GM18870 (cell line): ENCODE measurements around the gene SNPH.

Source experiments
- ATAC-seq: cut with Tn5 transposase; IDR thresholded peaks from one replicate; pipeline ENCODE4 v1.9.1; 2021; ENCODE audit warnings: moderate library complexity; ENCODE audit not compliant: unreplicated experiment

The SNPH gene

DNA sequence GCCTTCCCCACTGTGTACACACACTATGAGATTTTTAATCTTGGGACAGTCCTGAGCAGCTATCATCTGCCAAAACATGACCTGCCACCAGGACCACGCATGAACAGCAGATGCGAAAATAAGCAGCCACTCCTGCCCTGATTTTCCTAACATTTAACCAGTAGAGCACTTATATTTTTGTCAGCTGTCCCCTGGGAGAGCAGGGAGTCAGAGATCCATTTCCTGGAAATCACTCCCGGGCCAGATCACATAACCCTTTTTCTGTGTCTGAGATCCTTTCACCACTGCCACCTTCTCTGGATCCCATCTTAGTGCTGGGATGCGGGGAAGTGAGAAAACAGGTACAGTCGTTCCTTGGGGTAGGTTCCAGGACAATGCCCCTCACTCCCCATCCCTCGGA lies 57.2 kb downstream of the SNPH start:
- no peak for ATAC-seq

DNA sequence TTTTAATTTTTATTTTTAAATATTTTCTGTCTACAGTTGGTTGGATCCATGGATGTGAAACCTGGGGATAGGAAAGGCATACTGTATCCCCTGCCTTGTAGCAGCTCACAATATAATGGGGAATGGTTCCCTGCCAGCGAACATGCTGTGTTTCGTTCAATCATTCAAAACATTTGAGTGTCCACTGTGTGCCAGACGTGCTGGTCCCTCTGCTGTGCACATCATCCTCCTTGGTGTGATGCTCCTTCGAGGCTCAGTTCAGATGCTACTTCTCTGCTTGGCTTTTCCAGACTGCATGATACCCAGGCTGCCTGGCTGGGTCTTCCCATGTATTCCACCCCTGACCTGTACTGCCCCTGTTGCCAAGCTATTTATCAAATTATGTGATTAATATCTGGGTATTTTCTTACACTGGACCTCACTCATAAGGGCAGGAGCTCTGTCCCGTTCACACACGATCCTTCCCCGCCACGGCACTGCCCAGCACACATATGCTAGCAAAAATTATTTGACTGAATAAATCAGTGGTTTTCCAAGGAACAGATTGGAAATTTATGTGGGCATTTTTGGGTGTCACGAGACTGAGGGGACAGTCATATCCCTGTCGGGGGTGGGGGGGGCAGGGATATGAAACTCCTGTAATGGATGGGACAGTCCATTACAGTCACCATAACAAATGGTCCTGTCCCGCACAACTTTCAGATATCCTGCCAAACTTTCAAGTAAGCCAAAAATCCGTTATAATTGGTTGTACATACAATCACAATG lies 57.9 kb downstream of the SNPH start:
- no peak for ATAC-seq

DNA sequence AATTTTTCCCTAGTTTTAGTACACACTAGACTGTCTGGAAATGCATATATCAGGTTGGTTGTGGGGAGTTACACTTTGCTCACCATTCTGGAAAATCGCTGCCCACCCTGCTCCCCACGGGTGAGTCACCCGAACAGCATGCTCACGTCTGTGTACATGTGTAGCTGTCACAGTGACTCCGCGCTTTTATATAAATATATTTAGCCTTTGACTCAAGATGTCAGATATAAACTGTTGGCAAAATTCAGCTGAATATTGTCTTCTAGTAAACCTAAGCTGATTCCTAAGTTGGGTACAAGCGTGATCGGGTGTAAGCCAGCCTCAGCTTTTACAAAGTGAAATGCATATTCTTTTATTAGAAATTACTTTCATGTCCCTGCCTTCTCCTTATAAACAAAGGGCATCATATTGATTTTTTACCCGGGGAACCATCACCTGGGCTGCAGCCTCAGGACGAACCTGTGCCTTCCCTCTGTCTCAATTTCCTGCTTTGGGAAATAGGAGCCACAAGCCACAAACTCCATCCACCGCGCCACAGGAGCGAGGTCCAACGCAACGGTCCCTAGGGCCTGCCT lies 58.6 kb downstream of the SNPH start:
- ATAC-seq = no peak

DNA sequence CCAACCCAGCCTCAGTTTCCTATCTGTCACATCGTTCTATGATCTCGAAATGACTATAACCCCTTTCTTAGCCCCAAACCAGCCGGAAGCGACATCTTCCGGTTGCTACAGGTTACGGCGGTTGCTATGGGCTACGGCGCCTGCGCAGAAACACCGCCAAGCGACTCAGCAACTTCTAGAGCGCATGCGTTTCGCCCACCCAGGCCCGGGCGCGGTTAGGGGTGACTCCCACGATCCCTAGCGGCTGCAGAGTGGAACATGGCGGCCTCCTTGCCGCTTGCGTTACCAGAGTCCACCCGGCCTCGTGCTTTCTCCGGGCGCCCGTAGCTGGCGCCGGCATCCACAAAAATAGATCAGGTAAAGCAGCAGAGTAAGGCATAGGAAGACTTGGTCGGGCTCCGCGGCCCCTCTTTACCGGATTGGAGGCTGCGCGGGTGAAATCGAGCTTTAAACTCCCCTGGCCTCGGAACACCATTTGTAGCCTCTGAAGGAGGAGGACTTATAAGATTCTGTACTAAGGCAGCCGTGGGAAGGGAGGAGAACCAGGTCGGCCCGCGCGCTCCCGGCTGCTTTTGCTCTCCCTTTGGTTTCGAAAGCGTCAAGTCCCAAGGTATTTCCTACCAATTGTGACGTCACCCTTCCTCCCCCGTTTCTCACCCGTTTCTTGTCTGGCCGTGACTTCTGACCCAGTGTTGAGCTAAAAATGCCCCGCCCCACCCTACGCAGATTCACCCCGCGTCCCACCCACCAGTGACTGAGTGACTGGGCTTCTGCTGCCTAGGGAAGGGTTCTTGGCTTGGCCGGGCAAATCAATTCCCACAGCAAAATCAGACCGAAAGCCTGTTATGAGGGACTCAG lies 59.3 kb downstream of the SNPH start:
- ATAC-seq = peak; percentile 68

DNA sequence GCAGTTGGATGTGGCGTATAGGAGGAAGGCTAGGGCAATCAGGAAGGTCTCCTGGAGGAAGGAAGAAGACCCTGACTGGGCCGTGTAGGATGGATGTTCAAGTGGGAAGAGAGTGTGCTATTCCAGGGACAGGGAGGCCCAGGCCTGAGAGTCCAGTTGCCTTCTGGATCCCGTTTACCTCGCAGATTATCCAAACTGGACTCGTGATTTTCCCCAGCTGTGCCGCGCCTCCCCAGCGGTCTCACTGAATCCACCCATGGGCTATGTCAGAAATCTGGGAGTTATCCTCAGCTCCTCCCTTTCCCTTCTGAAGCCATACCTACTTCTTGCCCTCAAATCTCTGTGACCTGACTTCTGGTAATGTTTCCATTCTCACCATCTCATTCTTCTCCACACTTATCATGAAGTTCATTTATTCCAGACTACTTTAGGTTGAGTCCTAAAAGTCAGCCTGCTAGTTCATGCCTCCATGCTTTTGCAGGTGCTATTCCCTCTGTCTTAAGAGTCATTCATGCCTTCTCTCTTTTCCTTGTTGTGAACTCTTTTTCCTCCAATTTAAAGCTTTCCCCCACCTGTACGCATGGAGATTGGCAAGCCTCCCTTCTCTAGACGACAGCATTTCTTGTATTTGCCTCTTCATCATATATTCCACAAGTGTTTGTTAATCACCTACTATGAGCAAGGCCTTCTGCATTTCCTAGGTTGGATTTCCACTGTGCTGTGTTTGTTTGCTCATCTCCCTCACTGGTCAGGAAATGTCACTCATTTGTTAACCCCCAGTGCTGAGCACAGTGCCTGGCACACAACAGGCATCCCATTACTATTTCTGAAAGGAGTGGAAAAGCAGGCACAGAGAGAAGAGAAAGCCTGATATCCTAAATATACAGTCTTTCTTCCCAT lies 60.2 kb downstream of the SNPH start:
- ATAC-seq = peak; percentile 3

DNA sequence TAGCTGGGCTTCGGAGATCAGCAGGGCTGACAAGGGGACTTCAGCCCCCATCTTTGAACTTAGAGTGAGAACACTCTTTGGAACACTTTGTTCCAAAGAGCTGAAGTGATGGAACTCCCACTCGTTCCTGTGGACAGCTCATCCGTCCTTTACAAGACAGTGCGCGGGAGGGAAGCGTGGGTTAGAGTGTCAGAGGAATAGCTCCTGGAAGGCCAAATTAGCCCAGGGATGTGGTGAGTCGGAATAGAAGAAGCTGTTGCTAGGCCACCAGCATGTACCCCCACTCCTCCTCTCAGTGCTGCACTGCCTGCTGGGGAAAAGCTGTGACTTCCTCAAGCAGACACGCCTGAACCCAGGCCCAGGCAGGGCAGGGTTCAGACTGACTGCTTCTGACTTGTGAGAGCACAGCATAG lies 61.2 kb downstream of the SNPH start:
- ATAC-seq = no peak

DNA sequence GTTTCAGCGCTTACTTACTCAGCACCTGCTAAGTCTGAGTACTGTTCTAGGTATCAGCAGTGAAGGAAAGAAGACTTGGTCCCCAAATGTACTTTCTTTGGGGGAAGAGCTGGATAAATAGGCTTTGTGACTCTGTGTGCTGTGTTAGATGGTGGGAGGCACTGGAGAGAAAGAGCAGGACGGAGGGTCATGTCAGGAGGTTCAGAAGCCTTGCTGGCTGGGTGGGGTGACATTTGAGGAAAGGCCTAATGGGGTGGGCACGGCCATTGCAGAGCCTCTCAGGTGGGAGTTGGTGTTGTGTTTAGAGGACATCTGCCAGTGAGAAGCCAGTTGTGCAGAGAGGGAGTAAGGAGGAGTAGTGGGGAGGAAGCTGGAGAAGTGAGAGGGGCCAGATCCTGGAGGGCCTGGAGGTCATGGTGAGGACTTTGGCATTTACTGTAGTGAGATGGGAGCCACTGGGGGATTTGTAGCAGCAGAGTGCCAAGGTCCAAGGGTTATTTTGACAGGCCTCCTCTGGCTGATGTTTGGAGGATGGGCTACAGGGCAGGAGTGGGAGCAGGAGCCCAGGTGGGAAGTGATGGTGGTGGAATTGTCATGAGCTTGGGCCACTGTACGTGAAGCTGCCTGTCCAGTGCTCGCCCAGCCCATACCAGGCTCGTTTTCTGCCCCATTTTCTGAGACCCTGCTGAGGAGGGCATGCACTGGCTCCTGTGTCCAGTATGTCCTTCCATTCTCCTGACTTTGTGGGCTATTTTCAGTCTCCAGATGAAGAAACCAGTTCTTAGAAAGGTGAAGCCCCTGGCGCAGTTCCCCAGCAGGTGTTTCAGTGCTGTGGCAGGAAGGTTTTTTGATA lies 62.0 kb downstream of the SNPH start:
- no peak for ATAC-seq

DNA sequence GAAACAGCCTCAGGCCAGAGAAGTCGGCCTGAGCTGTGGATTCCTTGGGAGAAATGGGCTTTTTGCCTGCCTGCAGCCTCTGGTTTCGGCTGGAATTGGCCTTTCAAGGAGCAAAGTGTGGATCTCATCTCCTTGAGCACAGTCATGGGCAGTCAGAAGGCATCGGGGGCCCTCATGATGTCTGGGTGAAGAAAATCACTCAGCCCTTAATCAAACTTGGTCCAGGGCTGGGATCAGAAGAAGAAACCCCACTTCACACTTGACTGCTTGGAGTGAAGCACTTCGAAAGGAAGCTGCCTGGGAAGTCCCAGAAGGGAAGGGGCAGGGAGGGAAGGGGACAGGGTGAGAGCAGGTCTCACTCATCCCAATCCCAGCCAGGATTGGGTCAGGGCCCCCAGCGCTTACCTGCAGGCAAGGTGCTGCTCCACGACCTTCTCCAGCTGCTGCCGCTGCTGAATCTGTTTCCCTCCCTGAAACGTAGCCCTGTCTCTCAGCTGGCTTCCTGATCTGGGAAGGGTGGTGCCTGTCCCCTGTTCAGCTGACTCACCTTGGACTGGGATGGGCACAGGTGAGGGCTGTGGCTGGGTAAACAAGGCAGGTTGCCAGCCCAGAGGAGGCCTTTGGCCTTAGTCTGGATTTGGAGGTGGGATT lies 62.7 kb downstream of the SNPH start, which contains the start of gene SDCBP2:
Gene SDCBP2 (minus strand): TSS at position 460 of the 651 bp plus-strand sequence. CDS start 8,723 bp downstream, outside the sequence.
- no peak for ATAC-seq

DNA sequence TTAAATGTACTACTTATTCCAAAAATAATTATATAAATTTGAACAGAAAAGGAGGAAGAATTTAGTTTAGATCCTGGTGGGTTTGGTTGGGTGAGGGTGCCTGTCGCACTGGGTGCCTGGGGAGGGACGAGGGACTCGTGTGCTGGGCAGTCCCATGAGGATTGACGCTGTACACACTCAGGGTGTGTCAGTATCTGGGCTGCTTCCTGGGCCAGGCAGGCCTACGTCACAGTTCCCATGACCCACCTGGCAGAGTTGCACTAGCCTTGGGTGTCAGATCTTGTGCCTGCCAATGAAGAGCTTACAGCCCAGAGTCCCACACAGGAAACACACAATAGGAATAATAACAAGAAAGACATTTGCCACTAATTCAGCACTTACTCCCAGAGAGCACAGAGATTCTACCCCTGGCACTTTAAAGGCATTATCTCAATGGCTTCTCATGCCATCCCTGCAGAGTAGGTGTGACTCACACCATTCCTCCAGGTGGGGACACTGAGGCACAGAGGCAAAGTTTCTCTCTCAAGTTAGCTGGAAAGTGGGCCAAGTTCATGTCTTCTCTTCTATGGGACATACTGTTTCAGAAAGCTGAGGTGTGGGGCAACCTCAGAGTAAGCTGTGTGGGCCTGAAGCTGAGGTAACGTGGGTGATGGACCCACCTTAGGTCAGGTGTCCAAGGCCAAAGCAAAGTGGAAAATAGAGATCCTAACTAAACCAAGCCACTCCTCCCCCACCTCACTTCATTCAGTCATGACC lies 64.2 kb downstream of the SNPH start:
- no peak for ATAC-seq

DNA sequence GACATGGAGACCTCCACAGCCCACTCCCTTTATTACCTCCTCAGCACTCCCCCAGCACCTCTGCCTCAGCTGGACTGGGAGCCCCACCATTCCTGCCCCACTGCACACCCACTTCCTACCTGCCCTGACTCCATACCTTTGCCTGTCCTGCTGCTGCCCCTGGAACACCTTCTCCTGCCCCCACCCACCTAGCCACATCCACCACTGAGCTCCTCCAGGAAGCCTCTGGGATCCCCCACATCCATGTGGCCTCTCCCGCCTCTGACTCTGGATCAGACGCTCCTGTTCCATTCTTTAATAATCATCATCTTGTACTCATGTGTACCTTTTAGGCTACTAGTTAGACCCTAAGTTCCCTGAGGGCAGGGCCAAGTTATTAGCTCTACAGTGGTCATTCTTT lies 65.0 kb downstream of the SNPH start:
- no peak for ATAC-seq

DNA sequence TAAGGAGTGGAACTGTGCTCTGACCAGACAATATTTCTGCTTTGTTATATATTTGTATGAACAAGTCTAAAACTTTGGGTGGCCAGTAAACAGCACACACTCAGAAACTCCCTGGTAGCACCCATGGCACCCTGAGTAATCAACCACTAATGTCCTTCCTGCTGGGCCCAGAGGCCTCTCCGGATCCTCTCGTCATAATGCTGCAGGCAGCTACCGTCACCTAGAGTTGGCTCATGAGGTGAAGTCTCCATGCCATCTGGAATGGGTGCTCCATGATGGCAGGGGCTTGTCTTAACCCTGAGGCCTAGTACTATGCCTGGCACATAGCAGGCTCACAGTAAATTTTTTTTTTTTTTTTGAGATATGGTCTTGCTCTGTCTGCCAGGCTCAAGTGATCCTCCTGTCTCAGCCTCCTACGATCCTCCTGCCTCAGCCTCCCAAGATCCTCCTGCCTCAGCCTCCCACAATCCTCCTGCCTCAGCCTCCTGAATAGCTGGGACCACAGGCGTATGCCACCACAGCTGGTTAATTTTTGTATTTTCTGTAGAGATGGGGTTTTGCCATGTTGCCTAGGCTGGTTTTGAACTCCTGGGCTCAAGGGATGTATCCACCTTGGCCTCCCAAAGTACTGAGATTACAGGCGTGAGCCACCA lies 65.8 kb downstream of the SNPH start:
- no peak for ATAC-seq

DNA sequence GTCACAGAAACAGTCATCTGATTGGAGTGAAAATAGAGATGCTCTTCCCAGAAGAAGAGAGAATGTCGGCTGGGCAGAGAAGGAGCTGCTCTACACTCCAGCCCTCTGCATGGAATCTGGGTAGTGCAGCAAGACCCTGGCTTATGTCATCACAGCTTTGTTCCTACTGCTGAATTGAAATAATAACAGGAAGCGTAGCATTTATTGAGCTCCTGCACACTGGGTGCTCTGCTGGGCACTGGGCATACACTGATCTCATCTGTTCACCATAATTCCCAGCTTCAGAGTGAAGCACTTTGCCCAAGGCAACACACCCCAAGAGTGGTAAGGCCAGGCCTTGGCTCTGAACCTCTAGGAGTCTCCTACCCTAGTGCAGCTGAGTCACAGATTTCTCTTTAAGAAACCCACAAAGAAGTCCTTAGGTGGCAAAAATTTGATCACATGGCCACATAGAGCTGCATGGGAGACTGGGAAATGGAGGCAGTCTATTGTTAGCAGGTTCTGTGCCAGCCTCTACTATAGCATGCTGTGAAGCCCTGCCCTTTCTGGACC lies 66.7 kb downstream of the SNPH start:
- ATAC-seq = no peak

DNA sequence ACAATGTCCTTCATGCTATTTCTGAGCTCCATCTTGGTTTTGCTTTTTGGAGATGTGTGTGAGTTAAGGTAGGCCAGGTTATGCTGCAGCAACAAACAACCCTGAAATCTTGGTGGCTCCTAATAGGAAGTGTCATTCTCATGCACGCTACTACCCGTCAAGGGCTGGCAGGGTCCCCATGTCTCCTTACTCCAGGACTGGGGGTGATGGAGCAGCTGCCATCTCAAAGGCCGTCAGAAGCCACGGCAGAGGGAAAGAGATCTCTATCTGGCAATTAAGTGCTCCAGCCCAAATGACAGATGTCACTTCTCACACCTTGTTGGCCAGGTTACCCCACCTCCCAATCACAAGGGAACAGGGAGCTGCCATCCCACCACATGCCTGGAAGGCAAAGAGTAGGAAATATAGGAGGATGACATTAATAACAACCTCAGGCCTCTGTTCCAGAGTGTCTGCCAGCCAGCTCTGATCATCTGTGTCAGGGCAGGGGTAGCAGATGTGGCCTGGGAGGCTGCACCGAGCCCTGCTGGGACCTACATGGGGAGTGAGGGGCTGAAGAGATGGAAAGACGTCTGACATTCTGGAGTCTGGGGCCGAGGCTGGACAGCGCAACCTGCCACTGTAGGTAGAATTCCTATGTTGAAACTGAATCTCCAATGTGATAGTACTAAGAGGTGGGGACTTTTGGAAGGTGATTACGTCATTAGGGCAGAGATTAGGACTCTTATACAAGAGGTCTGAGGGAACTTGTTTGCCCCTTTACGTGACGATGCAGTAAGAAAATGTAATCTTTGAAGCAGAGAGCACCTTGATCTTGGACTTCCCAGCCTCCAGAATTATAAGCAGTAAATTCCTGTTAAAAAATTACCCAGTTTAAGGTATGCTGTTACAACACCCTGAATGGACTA lies 67.6 kb downstream of the SNPH start:
- no peak for ATAC-seq

DNA sequence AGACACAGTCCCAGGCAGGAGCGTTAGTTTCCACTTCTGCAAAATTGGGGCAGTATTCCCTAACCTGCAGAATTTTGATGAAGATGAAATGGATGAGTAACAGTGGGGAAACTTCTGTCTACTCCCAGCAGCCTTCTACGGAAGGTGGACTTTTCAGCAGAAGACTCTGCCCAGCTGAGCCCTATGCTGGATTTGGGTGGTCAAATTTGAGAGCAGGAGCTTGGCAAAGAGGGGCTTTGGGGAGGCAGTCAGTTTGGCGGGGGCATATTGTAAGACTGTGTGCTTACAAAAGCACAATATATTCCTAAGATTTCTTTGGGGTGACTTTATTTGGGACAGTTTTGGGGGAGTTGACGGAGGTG lies 68.3 kb downstream of the SNPH start:
- no peak for ATAC-seq

DNA sequence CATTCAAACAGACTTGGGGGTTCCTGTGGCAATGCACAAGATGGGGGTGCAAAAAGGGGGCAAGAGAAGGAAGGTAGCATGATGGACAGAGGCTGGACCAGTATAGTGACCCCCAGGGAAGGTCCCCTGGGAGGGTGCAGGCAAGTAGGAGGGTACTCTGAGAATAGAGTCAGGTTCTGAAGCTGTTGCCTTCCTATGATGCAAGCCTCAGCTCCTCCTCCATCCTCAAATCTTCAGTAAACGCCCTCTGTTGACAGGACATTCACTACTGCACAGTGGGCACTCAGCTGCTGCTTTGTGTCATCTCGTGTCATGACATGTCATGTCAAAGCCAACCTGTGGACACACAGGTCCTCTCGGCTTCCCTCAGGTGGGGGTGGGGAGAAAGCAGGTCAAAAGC lies 68.7 kb downstream of the SNPH start:
- ATAC-seq = no peak

DNA sequence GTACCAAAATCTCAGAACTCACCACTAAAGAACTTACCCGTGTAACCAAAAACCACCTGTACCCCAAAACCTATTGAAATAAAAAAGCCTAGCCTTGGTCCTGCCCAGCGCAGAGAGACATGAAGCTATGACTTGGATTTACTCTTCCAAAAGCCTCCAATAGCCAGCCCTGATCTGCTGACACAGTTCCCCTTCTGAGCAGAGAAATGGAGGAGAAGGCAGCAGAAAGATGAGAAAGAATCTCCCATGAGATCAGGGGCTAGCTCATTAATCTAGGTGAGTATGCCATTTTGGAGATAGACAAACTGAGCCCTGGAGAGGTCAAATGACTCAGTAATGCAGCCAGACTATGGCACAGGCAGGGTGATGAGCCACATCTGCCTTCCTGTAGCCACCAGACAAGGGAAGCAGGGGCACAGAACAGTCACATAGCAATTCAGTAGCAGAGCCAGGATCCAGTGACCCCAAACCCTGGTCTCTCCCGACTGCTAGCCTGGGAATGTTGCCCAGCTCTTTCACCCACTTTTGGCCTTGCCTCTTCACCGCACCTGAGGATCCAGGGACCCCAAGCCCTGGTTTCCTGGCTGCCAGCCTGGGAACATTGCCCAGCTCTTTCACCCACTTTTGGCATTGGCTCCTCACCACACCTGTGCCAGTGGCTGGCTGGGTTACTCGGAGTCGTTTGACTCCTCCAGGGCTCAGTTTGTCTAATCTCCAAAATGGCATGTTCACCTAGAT lies 70.0 kb downstream of the SNPH start:
- no peak for ATAC-seq
